GM19328 (cell line): ENCODE data around the gene SELE.
A peak's percentile ranks its signal among the peaks of the same experiment; 100 is the strongest.
"Not testable (repeated sequence)": the region's sequence is repeated elsewhere in the genome, so short reads cannot be mapped to it uniquely, and the experiment has no call there.

Source experiments
- ATAC-seq: cut with Tn5 transposase; IDR thresholded peaks from one replicate; pipeline ENCODE4 v1.9.1; 2021; ENCODE audit warnings: mild to moderate bottlenecking, moderate library complexity; ENCODE audit not compliant: unreplicated experiment

SELE gene

GRCh38 chr1:169688377-169688776, 45.5 kb downstream of the SELE start:
- not testable (repeated sequence) for ATAC-seq

GRCh38 chr1:169683661-169684060, 50.2 kb downstream of the SELE start:
- ATAC-seq, result no peak

GRCh38 chr1:169683168-169683567, 50.7 kb downstream of the SELE start:
- ATAC-seq, result not testable (repeated sequence)

DNA sequence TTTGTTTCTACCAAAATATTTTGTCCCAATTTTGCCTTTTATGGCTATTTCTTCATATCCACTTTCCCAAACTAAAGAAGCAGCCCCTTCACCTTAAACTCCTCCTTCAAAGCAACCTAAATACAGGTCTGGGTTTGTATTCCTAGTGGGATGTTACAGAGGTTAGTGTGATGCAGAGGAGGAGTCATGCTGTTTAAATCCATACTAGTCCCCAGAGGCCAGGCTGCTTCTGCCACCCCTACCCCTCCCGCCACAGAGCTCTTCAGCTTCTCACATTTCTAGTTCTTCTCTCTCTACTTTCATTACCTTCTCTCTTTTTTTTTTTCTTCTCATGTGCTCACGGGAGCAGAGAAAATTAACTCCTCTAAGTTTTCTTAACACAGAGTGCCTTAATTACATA, 51.8 kb downstream of the SELE start:
- ATAC-seq, result no peak

DNA sequence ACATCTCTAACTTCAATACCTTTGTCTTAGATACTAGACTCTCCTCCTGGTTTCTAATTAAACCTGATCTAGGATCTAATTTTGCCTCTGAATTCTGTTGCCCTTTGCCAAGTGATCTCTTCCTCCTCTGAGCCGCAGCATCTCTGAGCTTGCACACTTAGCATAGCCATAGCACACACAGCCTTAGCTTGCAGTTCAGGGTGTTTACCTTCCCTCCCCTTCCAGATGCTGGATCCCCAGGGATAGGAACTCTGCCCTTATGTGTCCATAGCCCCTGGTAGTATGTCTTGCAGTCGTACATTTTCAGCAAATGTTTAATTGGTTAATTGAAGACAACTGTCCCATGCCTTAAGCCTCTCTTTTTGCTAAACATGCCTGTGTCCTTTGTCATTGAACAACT, 52.7 kb downstream of the SELE start:
- ATAC-seq, result peak; percentile 19

- peak; percentile 67 for ATAC-seq
These were observed 53.4 kb downstream of the SELE start for GRCh38 chr1:169680377-169681019.

DNA sequence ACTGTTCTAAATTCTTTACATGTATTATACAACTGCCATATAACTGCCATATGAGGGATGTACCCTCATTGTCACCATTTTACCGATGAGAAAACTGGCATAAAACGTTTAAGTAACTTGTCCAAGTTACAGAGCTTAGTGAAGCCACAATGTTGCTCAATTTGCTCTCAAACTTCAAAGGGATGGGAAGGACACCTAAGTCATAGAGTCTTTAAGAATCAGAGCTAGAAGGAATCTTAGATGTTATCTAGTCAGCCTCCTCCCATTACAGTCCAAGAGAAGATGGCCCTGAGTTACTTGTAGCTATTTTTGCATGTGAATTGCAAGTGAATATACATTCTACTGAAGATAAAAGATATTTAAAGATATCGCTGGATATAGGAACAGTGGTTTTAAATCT, 54.2 kb downstream of the SELE start:
- ATAC-seq, result no peak

DNA sequence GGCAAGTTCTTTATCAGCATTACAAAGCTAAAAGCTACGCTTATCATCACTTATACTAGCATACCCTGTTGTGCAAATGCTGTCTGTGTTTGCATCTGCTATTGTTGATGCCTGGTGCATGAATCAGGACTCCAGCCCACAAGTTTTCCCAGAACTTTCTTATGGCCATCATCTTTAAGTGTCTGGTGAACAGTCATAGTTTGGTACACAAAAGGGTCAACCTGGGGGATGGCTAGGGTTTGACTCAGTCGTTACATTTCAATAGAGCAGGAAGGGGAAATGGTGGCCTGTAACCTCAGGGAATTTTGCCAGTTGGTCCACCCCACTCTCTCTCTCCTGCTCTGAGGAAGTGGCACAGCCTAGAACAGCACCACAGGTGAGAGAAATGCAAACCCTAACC, 57.9 kb downstream of the SELE start:
- no peak for ATAC-seq
